Measurements from ENCODE around the gene CNNM4.

CNNM4 gene

GRCh38 chr2:96859099-96859649 is 98.5 kb downstream of the CNNM4 start:
- DNase-seq (ENCODE audit: low spot score) = peak; percentile 30

DNA sequence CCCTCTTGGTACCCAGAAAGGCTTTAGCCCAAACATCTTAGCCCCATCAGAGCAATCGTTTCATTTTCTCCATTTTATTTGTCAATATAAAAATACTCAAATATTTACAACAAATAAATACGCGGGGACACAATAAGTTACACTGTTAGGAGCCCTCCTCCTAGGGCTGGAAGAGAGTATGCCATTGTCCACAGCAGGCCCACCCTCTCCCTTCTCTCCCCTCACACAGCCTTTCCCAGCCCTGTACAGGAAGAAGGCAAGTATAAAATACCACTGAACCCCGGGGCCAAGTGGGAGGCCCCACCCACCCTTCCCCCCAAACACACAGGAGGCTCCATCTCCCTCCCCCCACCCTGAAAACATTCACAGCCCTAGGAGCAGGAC is 99.0 kb downstream of the CNNM4 start:
- DNase-seq (ENCODE audit: low spot score) = no peak

DNA sequence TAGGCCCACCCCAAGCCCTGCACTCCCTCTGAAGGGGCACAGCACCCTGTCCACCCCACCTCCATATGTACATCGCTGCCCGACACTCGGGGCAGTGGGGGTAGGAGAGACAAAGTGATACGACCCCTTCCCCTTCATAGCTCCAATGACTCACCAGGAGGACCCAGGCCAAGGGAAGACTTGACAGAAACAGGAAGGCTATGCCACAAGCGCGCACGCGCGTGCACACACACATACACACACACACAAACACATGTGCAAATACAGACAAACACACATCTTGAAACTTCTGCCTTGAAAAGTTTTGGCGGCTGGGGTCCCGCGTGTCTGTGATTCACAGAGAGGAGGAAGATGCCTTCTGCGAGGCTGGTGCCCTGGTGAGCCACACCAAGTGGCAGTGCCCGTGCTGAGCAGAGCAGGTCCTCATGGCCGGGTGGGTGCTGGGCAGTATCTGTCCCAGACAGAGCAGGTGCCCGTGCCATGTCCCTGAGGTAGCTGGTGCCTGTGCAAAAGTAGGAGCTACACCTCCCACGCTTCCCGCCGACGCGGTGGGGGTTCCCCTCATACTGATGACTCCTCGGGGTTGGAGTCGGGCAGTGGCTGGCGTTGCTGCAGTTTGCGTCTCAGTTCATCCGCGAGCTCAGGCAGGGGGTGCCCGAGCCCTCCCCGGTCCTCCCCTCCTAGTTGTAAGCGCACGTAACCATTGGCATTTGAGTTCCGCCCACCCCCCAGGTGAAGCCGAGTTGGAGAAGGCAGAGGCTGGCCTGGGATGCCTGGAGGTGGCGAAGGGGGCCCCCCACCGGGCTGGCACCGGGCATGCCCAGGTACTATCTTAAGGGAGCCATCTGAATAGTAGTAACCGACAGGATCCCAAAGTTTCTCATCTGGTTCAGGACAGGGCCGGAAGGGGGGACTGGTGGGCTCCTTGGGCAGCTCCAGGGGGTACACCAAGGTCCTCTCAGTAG is 99.6 kb downstream of the CNNM4 start:
- no peak for DNase-seq (ENCODE audit: low spot score)

DNA sequence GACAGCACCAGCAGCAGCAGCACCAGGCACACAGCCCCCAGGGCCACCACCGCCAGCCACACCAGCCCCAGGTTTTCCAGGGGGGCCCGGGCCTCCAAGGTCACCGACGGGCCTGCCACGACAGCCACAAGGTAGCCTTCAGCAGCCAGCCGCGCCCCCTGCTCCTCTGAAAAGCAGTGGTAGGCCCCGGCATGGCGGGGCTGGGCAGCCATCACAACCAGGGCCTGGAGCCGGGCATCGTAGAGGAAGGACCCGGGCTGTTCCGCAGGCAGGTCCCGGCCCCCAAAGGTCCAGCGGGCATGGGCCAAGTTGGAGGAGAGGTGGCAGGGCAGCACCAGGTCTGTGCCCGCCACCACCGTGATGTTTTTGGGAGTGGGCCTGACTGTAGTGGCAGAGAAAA is 100.4 kb downstream of the CNNM4 start:
- DNase-seq (ENCODE audit: low spot score) = no peak

Data from Ammon's horn (tissue), 1 donor.